Common myeloid progenitor, CD34-positive (primary cell): ENCODE data around the gene PDCL2.

ENCODE experiments used
- CTCF ChIA-PET: fragments of 350-600 bp; sonication (Branson Sonifier 250); formaldehyde crosslinking; loops from one replicate; lab custom pipeline; 2021; ENCODE audit warnings: antibody characterized with exemption; lab: Charles Lee
- POLR2A ChIA-PET: fragments of 350-600 bp; sonication (Branson Sonifier 250); formaldehyde crosslinking; loops from one replicate; lab custom pipeline; 2021; ENCODE audit warnings: antibody characterized with exemption; lab: Charles Lee
- DNase-seq, 3 donors: peaks; one replicate each; pipeline versions ENCODE4 v3.0.0 to v3.0.0-alpha.2; 2013
- H3K27ac ChIP-seq, 2 experiments: 1 replicate in 1 of 2; 2 replicates in 1 of 2; pipeline ENCODE4 v1.7.0; 2013; ENCODE audit warnings: inconsistent platforms in 2 of 2, low read length in 2 of 2, mild to moderate bottlenecking in 2 of 2, low read depth in 1 of 2, moderate library complexity in 1 of 2; ENCODE audit not compliant: severe bottlenecking in 2 of 2, insufficient read depth in 1 of 2, poor library complexity in 1 of 2
- H3K27me3 ChIP-seq, 5 experiments: replicated peaks in 2 of 5; 1 replicate in 3 of 5; 2 replicates in 2 of 5; pipeline versions ENCODE4 v1.6.1 to v1.7.0; 2013; ENCODE audit warnings: low read length in 4 of 5, mild to moderate bottlenecking in 2 of 5, moderate library complexity in 2 of 5, inconsistent platforms in 1 of 5; ENCODE audit not compliant: insufficient read depth in 5 of 5, control insufficient read depth in 4 of 5
- H3K36me3 ChIP-seq, 4 experiments: 1 replicate in 2 of 4; 2 replicates in 2 of 4; pipeline versions ENCODE4 v1.6.1 to v1.7.0; 2013; ENCODE audit warnings: low read length in 3 of 4, control low read depth in 1 of 4, mild to moderate bottlenecking in 1 of 4; ENCODE audit not compliant: control insufficient read depth in 4 of 4, insufficient read depth in 4 of 4
- H3K4me1 ChIP-seq, 4 experiments: 1 replicate in 3 of 4; 2 replicates in 1 of 4; pipeline versions ENCODE4 v1.6.1 to v1.7.1; 2013; ENCODE audit warnings: low read length in 3 of 4, mild to moderate bottlenecking in 3 of 4, control low read depth in 1 of 4, inconsistent platforms in 1 of 4, moderate library complexity in 1 of 4; ENCODE audit not compliant: control insufficient read depth in 4 of 4, insufficient read depth in 4 of 4; ENCODE audit errors: control extremely low read depth in 1 of 4
- H3K4me3 ChIP-seq, 7 experiments: 1 replicate in 4 of 7; 2 replicates in 3 of 7; pipeline versions ENCODE4 v1.5.1 to v1.7.0; 2013; ENCODE audit warnings: mild to moderate bottlenecking in 7 of 7, low read length in 6 of 7, moderate library complexity in 6 of 7, inconsistent platforms in 2 of 7, low read depth in 2 of 7, control low read depth in 1 of 7; ENCODE audit not compliant: insufficient read depth in 4 of 7, control insufficient read depth in 1 of 7; ENCODE audit errors: extremely low read depth in 1 of 7
- H3K9me3 ChIP-seq, 5 experiments: 1 replicate in 4 of 5; 2 replicates in 1 of 5; pipeline versions ENCODE4 v1.6.1 to v1.7.1; 2013; ENCODE audit warnings: low read length in 4 of 5, mild to moderate bottlenecking in 2 of 5, inconsistent platforms in 1 of 5, low read depth in 1 of 5, moderate library complexity in 1 of 5; ENCODE audit not compliant: control insufficient read depth in 4 of 5, insufficient read depth in 2 of 5; ENCODE audit errors: control extremely low read depth in 1 of 5
- WGBS: methylation state at CpG from one replicate; pipeline ENCODE4 v1.1.5; 2013; ENCODE audit not compliant: insufficient coverage; 5-methylcytosine and 5-hydroxymethylcytosine counted together

PDCL2 gene

GRCh38 chr4:55612341-55612740, 20.3 kb upstream of the PDCL2 start:
- no peaks in the 10 kb centered on the region for H3K36me3 ChIP-seq
- peaks cover 0 to 4% (median 0%) of the 10 kb centered on the region in 5 experiments for H3K27me3 ChIP-seq
- H3K4me1 ChIP-seq, result no peaks in the 10 kb centered on the region
- ChIA-PET CTCF (no interaction called here), POLR2A (no interaction called here)
- DNase-seq, result no peak
- H3K4me3 ChIP-seq, result no peak overlapping the region
- no peak overlapping the region for H3K27ac ChIP-seq
- WGBS, result 100% methylated on average over 1 of the region's 3 CpGs
- no peaks in the 10 kb centered on the region for H3K9me3 ChIP-seq

DNA sequence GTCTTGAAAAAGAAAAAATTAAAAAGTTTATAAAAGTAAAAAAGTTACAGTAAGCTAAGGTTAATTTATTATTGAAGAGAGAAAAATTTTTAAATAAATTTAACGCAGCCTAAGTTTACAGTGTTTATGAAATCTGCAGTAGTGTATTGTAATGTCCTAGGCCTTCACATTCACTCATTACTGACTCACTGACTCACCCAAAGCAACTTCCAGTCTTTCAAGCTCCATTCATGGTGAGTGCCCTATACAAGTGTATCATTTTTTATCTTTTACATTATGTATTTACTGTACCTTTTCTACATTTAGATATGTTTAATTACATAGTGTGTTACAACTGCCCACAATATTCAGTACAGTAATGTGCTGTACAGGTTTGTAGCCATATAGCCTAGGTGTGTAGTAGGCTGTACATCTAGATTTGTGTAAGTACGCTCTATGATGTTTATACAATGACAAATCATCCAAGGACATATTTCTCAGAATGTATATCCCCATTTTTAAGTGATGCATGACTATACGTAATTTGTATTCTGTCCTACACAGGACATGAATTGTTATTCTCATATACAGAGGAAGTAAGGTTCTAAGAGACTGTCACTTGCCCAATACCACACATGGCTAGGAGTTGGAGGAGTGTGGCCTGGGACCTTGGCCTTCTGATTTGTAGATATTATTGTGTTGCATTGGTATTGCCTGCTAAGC, 19.5 kb upstream of the PDCL2 start:
- H3K27ac ChIP-seq, result no peak overlapping the region
- no CpG with 5 or more reads among the region's 3 CpGs for WGBS
- CTCF ChIA-PET, result interaction anchor here (0.6 to 1.2 kb wide), 2 partner anchors 302 to 985 kb away, joined by 3 read pairs; no protein-coding TSS in a partner anchor
- no peaks in the 10 kb centered on the region for H3K9me3 ChIP-seq
- no peak for DNase-seq
- no peak overlapping the region for H3K4me3 ChIP-seq
- no peaks in the 10 kb centered on the region for H3K4me1 ChIP-seq
- no peaks in the 10 kb centered on the region for H3K36me3 ChIP-seq
- H3K27me3 ChIP-seq, result peaks cover 0 to 4% (median 0%) of the 10 kb centered on the region in 5 experiments
- POLR2A ChIA-PET, result no interaction called here

DNA sequence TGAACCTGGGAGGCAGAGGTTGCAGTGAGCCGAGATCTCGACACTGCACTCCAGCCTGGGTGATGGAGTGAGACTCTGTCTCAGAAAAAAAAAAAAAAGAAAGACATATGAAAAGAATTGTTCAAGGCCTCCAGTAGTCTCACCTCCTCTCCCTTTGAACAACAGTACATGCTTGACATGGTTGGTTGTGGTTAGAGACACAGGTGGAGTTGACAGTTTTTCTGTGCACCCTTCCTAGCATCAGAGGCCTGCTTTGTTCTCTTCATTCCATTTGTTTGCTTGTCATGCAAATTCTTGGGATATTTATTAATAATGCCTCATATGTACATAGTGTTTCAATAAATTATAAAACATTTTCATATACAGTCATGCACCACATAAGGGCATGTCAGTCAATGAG, 18.3 kb upstream of the PDCL2 start:
- H3K9me3 ChIP-seq, result no peaks in the 10 kb centered on the region
- peaks cover 0 to 4% (median 0%) of the 10 kb centered on the region in 5 experiments for H3K27me3 ChIP-seq
- H3K27ac ChIP-seq, result no peak overlapping the region
- no peak overlapping the region for H3K4me3 ChIP-seq
- POLR2A ChIA-PET, result no interaction called here
- CTCF ChIA-PET, result interaction anchor here (1.2 kb wide), 1 partner anchor 301 kb away, joined by 3 read pairs; no protein-coding TSS in a partner anchor
- DNase-seq, result no peak
- no peaks in the 10 kb centered on the region for H3K4me1 ChIP-seq
- 100% methylated on average over 1 of the region's 2 CpGs for WGBS
- H3K36me3 ChIP-seq, result no peaks in the 10 kb centered on the region

GRCh38 chr4:55609393-55609866, 17.4 kb upstream of the PDCL2 start:
- POLR2A ChIA-PET, result no interaction called here

GRCh38 chr4:55608591-55608990, 16.5 kb upstream of the PDCL2 start:
- Histone ChIP-seq H3K27ac (no peak overlapping the region), H3K4me3 (no peak overlapping the region), H3K4me1 (no peaks in the 10 kb centered on the region), H3K9me3 (no peaks in the 10 kb centered on the region), H3K27me3 (no peaks in the 10 kb centered on the region), H3K36me3 (no peaks in the 10 kb centered on the region)
- CTCF ChIA-PET, result no interaction called here
- POLR2A ChIA-PET, result no interaction called here
- no CpG with 5 or more reads among the region's 1 CpG for WGBS
- no peak for DNase-seq

More at GRCh38 chr4:55609393-55609866, 17.4 kb upstream of the PDCL2 start:
- H3K27me3 ChIP-seq, result no peaks in the 10 kb centered on the region
- no peaks in the 10 kb centered on the region for H3K4me1 ChIP-seq
- no peak overlapping the region for H3K27ac ChIP-seq
- H3K36me3 ChIP-seq, result no peaks in the 10 kb centered on the region
- peak in 1 of 3 donors; percentile 3 for DNase-seq
- 60% methylated on average over 2 of the region's 6 CpGs for WGBS
- CTCF ChIA-PET, result no interaction called here
- H3K9me3 ChIP-seq, result no peaks in the 10 kb centered on the region
- no peak overlapping the region for H3K4me3 ChIP-seq

DNA sequence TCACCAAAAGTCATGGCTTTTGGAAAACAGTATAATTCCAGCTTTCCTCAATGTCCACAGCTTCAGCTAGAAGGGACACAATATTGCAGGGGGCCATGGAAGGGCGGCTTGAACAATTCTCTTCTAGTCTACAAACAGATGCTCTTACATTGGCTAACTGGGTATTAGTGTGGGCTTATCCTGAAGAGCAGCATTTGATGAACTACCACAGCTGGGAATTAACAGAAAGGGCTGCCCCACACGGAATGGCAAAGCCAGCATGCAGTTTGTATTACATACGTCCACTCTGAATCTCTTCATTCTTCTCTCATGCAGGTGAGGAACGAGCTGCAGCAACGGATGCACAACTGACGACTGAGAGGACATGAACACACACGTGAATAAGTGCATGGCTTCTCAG, 13.0 kb upstream of the PDCL2 start:
- no peaks in the 10 kb centered on the region for H3K27me3 ChIP-seq
- 93% methylated on average over 7 of the region's 7 CpGs for WGBS
- no peak overlapping the region for H3K4me3 ChIP-seq
- H3K36me3 ChIP-seq, result no peaks in the 10 kb centered on the region
- H3K9me3 ChIP-seq, result no peaks in the 10 kb centered on the region
- CTCF ChIA-PET, result no interaction called here
- H3K4me1 ChIP-seq, result no peaks in the 10 kb centered on the region
- H3K27ac ChIP-seq, result no peak overlapping the region
- no peak for DNase-seq
- POLR2A ChIA-PET, result interaction anchor here (0.7 kb wide), 1 partner anchor 18 kb away, joined by 3 read pairs; no protein-coding TSS in a partner anchor

GRCh38 chr4:55600640-55601039, 8.6 kb upstream of the PDCL2 start:
- ChIA-PET POLR2A (no interaction called here), CTCF (no interaction called here)
- H3K4me3 ChIP-seq, result no peak overlapping the region
- H3K27me3 ChIP-seq, result peaks cover 0 to 4% (median 0%) of the 10 kb centered on the region in 5 experiments
- H3K27ac ChIP-seq, result no peak overlapping the region
- peaks cover 0 to 2% (median 0%) of the 10 kb centered on the region in 5 experiments for H3K9me3 ChIP-seq
- DNase-seq, result no peak
- no peaks in the 10 kb centered on the region for H3K36me3 ChIP-seq
- no peaks in the 10 kb centered on the region for H3K4me1 ChIP-seq
